ENCODE results near the gene GLG1.

GLG1 gene

DNA sequence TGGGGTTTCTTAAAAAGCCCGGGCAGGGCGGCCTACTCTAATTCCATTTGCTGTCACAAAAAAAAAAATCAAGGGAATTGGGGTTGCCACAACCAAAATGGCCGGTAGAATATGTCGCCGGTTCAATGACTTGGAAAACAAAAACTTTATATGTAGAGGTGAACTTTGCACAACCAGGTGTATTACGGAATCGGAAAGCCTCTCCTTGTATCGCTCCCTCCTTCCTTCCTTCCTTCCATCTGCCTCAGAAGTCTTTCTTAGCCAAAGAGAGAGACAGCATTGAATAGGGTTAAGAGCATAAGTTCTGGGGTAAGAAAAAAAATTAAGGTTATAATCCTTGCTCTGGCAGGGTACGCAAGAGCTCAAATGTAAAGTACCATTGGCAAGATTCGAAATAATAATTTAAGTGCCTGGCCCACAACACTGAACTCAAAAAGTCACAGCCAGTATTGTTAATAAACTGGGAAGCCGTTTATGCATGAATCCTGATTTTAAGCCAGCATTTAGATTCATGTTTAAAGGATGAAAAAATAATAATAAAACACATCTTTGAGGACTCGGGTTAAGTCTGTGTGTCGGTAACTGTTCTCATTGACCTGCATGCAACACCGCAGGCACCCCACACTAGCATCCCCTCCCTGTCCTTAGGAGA, 522 bp upstream of the GLG1 start:
- TF ChIP-seq, protein P1, sequence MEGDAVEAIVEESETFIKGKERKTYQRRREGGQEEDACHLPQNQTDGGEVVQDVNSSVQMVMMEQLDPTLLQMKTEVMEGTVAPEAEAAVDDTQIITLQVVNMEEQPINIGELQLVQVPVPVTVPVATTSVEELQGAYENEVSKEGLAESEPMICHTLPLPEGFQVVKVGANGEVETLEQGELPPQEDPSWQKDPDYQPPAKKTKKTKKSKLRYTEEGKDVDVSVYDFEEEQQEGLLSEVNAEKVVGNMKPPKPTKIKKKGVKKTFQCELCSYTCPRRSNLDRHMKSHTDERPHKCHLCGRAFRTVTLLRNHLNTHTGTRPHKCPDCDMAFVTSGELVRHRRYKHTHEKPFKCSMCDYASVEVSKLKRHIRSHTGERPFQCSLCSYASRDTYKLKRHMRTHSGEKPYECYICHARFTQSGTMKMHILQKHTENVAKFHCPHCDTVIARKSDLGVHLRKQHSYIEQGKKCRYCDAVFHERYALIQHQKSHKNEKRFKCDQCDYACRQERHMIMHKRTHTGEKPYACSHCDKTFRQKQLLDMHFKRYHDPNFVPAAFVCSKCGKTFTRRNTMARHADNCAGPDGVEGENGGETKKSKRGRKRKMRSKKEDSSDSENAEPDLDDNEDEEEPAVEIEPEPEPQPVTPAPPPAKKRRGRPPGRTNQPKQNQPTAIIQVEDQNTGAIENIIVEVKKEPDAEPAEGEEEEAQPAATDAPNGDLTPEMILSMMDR (IDR thresholded peaks at IDR 0.05; ENCODE audit: insufficient read depth, low read length, missing control alignments) = no peak
- CTCF ChIA-PET = interaction anchor here (1.0 to 1.1 kb wide), 2 partner anchors 33 to 43 kb away, joined by 3 read pairs; no protein-coding TSS in a partner anchor
- POLR2A ChIA-PET = interaction anchor here (0.7 to 1.4 kb wide), 7 partner anchors 9 to 139 kb away, joined by 3 to 6 read pairs (median 4); no protein-coding TSS in a partner anchor
- H3K4me3 ChIP-seq (ENCODE audit: low read depth, low read length) = peak overlapping the region; percentile 90
- DNase-seq (ENCODE audit: low read depth, low spot score) = no peak

DNA sequence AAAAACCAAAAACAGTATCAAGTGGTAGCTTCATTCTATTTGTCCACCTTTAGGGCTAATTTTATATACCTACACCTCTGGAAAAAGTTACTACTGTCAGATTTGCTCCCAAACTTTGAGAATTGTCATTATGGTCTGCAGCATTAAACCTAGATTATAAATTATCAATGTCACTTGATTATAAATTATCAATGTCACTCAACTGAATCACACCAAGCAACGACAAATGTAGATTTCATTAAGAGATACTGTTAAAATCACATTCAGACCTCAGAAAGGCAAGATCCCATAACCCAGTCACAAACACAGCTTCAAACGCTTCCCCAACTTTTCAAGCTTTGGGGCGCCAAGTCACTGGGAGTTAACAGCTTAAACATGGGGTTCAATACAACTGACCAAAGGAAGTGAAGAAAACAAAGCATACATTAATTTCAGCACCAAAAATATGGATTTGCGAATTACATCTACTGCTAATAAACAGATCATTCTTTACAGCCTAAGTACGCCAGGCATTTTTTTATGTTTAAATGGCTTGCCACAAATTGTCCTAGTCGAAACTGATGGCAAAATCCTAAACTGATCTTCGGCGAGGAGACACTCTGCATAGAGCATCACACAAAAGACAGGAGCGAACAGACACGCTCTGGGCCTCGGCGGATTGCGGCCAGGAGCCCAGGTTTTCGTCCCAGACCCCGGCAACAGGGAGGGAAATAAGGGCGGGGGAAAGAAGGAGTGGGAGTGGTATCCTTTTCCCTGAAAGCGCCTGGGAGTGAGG, 981 bp downstream of the GLG1 start:
- TF ChIP-seq, protein P1 (IDR thresholded peaks at IDR 0.05; ENCODE audit: insufficient read depth, low read length, missing control alignments) = no peak
- H3K4me3 ChIP-seq (ENCODE audit: low read depth, low read length) = peak overlapping the region; percentile 90
- CTCF ChIA-PET = interaction anchor here (1.1 to 1.3 kb wide), 3 partner anchors 13 to 46 kb away, joined by 3 to 5 read pairs (median 3); no protein-coding TSS in a partner anchor
- POLR2A ChIA-PET = interaction anchor here (0.6 to 1.4 kb wide), 7 partner anchors 9 to 133 kb away, joined by 3 to 6 read pairs (median 4); no protein-coding TSS in a partner anchor
- no peak for DNase-seq (ENCODE audit: low read depth, low spot score)

DNA sequence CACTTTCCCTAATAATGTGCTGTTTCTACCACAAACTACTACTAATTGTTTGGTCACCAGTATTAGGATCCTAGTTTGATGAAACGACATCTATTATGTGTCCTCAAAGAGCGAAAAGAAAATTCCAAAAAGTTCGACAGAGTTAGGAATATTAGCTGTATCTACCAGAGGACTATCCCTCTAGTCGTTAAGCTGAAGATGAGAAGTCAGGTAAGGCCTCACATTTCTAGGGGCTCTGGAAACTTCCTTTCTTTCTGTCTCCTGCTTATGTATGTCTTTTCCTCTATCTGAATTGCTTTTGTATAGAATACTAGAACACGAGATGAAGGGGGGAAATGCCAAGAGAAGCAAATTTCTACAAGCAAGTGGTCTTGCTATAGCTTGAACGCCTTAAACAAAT, 1.6 kb downstream of the GLG1 start:
- ChIA-PET CTCF (interaction anchor here (1.1 to 1.3 kb wide), 3 partner anchors 12 to 46 kb away, joined by 3 to 5 read pairs (median 3); no protein-coding TSS in a partner anchor), POLR2A (interaction anchor here (0.7 kb wide), 1 partner anchor 133 kb away, joined by 3 read pairs; no protein-coding TSS in a partner anchor)
- no peak for DNase-seq (ENCODE audit: low read depth, low spot score)
- H3K4me3 ChIP-seq (ENCODE audit: low read depth, low read length) = peak overlapping the region; percentile 90
- TF ChIP-seq, protein P1 (IDR thresholded peaks at IDR 0.05; ENCODE audit: insufficient read depth, low read length, missing control alignments) = no peak

DNA sequence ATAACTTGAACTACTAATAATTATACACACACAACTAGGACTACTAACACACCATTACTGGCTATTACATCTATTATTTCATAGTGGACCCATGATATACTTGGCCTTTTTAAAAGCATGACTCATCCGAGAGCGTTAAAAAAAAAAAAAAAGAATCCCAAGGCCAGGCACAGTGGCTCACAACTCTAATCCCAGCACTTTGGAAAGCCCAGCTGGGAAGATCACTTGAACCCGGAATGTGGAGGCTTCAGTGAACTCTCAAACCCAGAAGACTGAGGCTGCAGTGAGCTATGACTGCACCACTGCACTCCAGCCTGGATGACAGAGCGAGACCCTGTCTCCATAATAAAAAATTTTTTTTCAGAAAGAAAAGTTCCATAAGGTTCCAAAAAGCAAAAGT, 3.1 kb downstream of the GLG1 start:
- H3K4me3 ChIP-seq (ENCODE audit: low read depth, low read length) = no peak overlapping the region
- ChIA-PET CTCF (no interaction called here), POLR2A (interaction anchor here (0.6 kb wide), 1 partner anchor 286 kb away, joined by 3 read pairs; no protein-coding TSS in a partner anchor)
- DNase-seq (ENCODE audit: low read depth, low spot score) = no peak
- TF ChIP-seq, protein P1 (IDR thresholded peaks at IDR 0.05; ENCODE audit: insufficient read depth, low read length, missing control alignments) = no peak

DNA sequence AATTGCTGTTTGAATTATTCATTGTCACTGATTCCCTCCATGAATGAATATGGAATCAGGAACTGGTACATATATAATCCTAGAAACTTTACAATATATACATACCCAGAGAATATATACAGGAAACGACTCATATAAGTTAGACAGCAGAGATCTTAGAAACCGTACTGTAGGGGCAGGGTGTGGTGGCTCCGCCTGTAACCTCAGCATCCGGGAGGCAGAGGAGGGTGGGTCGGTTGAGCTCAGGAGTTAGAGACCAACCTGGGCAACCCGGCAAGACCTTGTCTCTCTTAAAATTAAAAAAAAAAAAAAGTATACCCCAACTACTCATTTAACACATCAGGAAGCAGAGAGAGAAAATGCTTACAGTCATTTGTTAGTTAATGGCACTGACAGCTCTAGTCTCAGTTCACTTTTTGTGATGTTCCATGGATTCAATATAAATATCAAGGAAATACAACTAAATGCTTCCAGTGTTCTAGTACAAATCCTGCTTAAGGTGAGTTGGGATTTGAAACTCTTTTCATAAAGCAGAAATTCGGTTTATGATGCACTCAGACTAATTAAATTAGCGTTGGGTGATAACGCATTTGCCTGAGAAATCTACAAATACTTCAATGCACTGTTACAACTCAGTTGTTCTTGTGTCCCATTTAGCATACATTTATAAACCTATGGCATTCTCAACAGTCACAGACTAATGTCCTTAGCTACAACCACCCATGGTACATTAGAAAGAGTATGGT, 5.6 kb downstream of the GLG1 start:
- CTCF ChIA-PET = interaction anchor here (1.1 to 2.6 kb wide), 3 partner anchors 22 to 50 kb away, joined by 3 to 7 read pairs (median 4); no protein-coding TSS in a partner anchor
- no peak for DNase-seq (ENCODE audit: low read depth, low spot score)
- no peak overlapping the region for H3K4me3 ChIP-seq (ENCODE audit: low read depth, low read length)
- POLR2A ChIA-PET = no interaction called here
- TF ChIP-seq, protein P1 (IDR thresholded peaks at IDR 0.05; ENCODE audit: insufficient read depth, low read length, missing control alignments) = no peak
